Transverse colon (tissue), 4 donors: ENCODE measurements around the gene UNC13C. TPM values are rescaled to one million over a fixed set of nuclear protein-coding genes. Genes with fewer than 3 reads are reported as not detected.

Experiments used
- DNase-seq: peaks from one replicate; pipeline ENCODE4 v3.0.0-alpha.2; 2019
- H3K27ac ChIP-seq, 4 donors: fragments of 200-600 bp; sonication (generic); 2 replicates each; pipeline ENCODE4 v1.5.1; 2016 to 2018; ENCODE audit warnings: inconsistent platforms in 4 of 4
- H3K27me3 ChIP-seq: fragments of 200-600 bp; sonication (generic); 2 replicates; pipeline ENCODE4 v1.5.1; 2017; ENCODE audit warnings: inconsistent platforms
- H3K36me3 ChIP-seq, 4 donors: fragments of 200-600 bp; sonication (generic); 2 replicates each; pipeline ENCODE4 v1.5.1; 2017 to 2019; ENCODE audit warnings: inconsistent platforms in 4 of 4
- H3K4me1 ChIP-seq, 4 donors: fragments of 200-600 bp; sonication (generic); 2 replicates each; pipeline ENCODE4 v1.5.1; 2017 to 2020; ENCODE audit warnings: inconsistent platforms in 4 of 4
- H3K4me3 ChIP-seq, 4 donors: fragments of 200-600 bp; sonication (generic); 1 replicate in 1 of 4; 2 replicates in 3 of 4; pipeline versions ENCODE4 v1.5.1 to v1.6.1; 2017 to 2019; ENCODE audit warnings: inconsistent platforms in 4 of 4
- H3K9me3 ChIP-seq, 2 donors: fragments of 200-600 bp; sonication (generic); 2 replicates each; pipeline ENCODE4 v1.5.1; 2017 to 2019; ENCODE audit warnings: inconsistent platforms in 2 of 2
- EP300 ChIP-seq: sonication (generic); formaldehyde crosslinking; IDR thresholded peaks from one replicate; pipeline ENCODE4 v1.6.1; 2017; ENCODE audit warnings: antibody characterized with exemption, low read depth
- POLR2A ChIP-seq: fragments of 450-650 bp; IDR thresholded peaks from one replicate; pipeline ENCODE4 v1.6.1; 2016; ENCODE audit warnings: antibody characterized with exemption, mild to moderate bottlenecking, moderate library complexity
- POLR2AphosphoS5 ChIP-seq, 3 donors: sonication (generic); formaldehyde crosslinking; IDR thresholded peaks; one replicate each; pipeline ENCODE4 v1.6.1; 2016; ENCODE audit warnings: antibody characterized with exemption in 3 of 3
- WGBS, 2 donors: methylation state at CpG; one replicate each; pipeline ENCODE4 v1.1.5; 2018; ENCODE audit warnings: low coverage in 1 of 2; 5-methylcytosine and 5-hydroxymethylcytosine counted together
- in situ Hi-C, 4 donors: fragments of 200-750 bp; cut with MboI; loops; one replicate each; pipeline versions ENCODE4 v1.15.0 to v1.15.1; 2017; ENCODE audit warnings: low sequenced_read_pairs in 3 of 4, low pct_ligation_motif_present in 1 of 4, low pct_unique_long_range_greater_than_20kb in 1 of 4
- intact Hi-C: fragments of 100-400 bp; cut with DNase I; formaldehyde crosslinking; loops from one replicate; pipeline ENCODE4 v1.15.1; 2023; ENCODE audit warnings: low total_unique reads
- total RNA-seq, 4 donors: library from RNA; depleted of rRNA; stranded (reverse); fragments of >200 nt; gene quantifications; one replicate each; pipeline ENCODE4 v1.1.0, GENCODE V29; 2016
- TF ChIP-seq, protein P1 (sequence below), 5 experiments: fragments of 200-600 bp in 3 of 5; fragments of 450-650 bp in 2 of 5; sonication (generic) in 3 of 5; IDR thresholded peaks; 1 replicate in 2 of 5; 2 replicates in 3 of 5; pipeline ENCODE4 v1.5.1; 2016 to 2017; ENCODE audit warnings: antibody characterized with exemption in 5 of 5, inconsistent platforms in 3 of 5, mild to moderate bottlenecking in 2 of 5, moderate library complexity in 1 of 5

Gene UNC13C
- total RNA-seq, 4 donors from 2014 or later: 0.32 to 0.41 (median 0.40) TPM; not detected in 1

DNA sequence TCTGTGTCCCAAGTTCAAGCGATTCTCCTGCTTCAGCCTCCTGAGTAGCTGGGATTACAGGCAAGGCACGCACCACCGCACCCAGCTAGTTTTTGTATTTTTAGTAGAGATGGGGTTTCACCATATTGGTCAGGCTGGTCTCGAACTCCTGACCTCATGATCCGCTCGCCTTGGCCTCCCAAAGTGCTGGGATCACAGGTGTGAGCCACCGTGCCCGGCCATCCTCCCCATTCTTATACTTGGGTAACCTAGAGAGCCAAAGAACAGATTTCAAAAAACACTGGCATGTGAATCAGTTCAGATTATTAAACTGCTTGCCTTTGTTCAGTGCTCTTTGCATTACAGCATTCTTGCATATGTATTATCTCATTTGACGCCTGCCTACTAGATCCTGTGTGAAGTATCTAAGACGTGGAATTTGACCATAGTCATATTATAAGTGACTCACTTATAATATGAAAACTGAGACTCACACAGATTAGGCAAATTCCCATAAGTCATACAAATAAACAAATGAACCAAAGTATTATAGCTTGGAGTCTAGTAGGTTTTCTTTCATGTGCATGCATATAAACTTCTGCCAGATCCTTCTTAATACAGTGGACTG lies 123.5 kb downstream of the UNC13C start:
- Histone ChIP-seq H3K4me1 (no peaks in the 10 kb centered on the region), H3K27me3 (no peaks in the 10 kb centered on the region), H3K27ac (no peak overlapping the region), H3K4me3 (no peak overlapping the region), H3K36me3 (no peaks in the 10 kb centered on the region), H3K9me3 (no peaks in the 10 kb centered on the region)
- in situ Hi-C loops: no loop called here
- WGBS, 2 donors: 76 to 85% methylated on average over 2 to 10 of the region's 10 CpGs
- TF ChIP-seq, protein P1, sequence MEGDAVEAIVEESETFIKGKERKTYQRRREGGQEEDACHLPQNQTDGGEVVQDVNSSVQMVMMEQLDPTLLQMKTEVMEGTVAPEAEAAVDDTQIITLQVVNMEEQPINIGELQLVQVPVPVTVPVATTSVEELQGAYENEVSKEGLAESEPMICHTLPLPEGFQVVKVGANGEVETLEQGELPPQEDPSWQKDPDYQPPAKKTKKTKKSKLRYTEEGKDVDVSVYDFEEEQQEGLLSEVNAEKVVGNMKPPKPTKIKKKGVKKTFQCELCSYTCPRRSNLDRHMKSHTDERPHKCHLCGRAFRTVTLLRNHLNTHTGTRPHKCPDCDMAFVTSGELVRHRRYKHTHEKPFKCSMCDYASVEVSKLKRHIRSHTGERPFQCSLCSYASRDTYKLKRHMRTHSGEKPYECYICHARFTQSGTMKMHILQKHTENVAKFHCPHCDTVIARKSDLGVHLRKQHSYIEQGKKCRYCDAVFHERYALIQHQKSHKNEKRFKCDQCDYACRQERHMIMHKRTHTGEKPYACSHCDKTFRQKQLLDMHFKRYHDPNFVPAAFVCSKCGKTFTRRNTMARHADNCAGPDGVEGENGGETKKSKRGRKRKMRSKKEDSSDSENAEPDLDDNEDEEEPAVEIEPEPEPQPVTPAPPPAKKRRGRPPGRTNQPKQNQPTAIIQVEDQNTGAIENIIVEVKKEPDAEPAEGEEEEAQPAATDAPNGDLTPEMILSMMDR (IDR thresholded peaks at IDR 0.05): no peak
- TF ChIP-seq POLR2AphosphoS5 (IDR thresholded peaks at IDR 0.05): no peak
- no peak for TF ChIP-seq POLR2A
- TF ChIP-seq EP300: no peak
- no peak for DNase-seq
- intact Hi-C loops: no loop called here

DNA sequence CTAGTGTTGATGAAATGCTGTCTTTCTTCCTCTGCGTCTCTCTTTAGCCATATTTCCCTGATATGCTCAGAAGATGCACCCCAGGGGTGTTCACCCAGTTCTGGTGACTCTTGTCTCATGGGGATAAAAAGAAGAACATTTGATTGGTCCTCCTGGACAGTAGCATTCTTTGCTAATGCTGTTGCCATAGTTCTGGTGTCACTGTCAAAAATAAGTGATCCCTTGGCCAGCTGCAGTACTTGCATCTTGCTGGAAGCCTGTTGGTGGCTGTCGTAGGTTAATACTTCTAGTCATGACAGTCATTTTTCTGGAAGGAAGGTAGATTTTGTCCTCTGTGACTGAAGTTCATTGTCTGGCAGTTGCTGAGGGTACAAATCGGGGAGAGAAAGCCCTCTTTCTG lies 124.5 kb downstream of the UNC13C start:
- WGBS, 2 donors: 54 to 83% methylated on average over 2 to 3 of the region's 3 CpGs
- no peak overlapping the region for H3K4me3 ChIP-seq

DNA sequence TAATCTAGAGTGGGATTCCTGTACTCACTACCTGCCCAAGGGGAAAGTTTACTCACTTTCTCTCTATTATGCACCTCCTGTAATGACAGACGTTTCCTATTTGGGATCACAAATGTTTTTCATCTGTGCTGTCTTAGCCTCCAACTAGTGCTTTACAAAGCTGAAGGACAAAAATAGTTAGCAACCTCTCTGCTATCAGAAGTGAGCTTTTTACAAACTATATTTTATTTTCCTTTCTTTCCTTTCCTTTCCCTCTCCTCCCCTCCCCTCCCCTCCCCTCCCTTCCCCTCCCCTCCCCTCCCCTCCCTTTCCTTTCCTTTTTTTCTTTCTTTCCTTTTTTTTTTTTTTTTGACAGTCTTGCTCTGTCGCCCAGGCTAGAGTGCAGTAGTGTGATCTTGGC lies 130.8 kb downstream of the UNC13C start:
- WGBS, 2 donors: 60 to 81% methylated on average over 1 to 2 of the region's 2 CpGs
- H3K4me1 ChIP-seq: no peaks in the 10 kb centered on the region
- H3K9me3 ChIP-seq: no peaks in the 10 kb centered on the region
- no peaks in the 10 kb centered on the region for H3K27me3 ChIP-seq
- TF ChIP-seq EP300 (no peak), POLR2A (no peak), POLR2AphosphoS5 (IDR thresholded peaks at IDR 0.05) (no peak)
- TF ChIP-seq, protein P1 (IDR thresholded peaks at IDR 0.05): no peak
- in situ Hi-C loops (no loop called here), intact Hi-C loops (no loop called here)
- no peak for DNase-seq
- H3K4me3 ChIP-seq: no peak overlapping the region
- H3K36me3 ChIP-seq: no peaks in the 10 kb centered on the region
- H3K27ac ChIP-seq: no peak overlapping the region

More for the DNA sequence above, 124.5 kb downstream of the UNC13C start:
- Histone ChIP-seq H3K9me3 (no peaks in the 10 kb centered on the region), H3K36me3 (no peaks in the 10 kb centered on the region), H3K27ac (no peak overlapping the region), H3K4me1 (no peaks in the 10 kb centered on the region), H3K27me3 (no peaks in the 10 kb centered on the region)
- in situ Hi-C loops (no loop called here), intact Hi-C loops (no loop called here)
- TF ChIP-seq, protein P1 (IDR thresholded peaks at IDR 0.05): no peak
- TF ChIP-seq EP300 (no peak), POLR2A (no peak), POLR2AphosphoS5 (IDR thresholded peaks at IDR 0.05) (no peak)
- DNase-seq: no peak

DNA sequence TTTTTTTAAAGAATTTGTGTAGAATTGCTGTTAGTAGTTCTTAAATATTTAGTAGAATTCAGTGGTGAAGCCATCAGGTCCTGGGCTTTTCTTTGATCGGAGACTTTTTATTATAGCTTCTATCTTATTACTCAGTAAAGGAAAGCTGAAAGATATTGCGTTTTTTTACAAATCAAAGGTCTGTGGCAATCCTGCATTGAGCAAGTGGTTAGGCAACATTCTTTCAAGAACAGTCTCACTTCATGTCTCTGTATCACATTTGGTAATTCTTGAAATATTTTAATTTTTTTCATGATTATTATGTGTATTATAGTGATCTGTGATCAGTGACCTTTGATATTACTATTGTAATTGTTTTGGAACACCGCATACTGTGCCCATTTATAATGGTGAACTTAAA lies 140.8 kb downstream of the UNC13C start:
- no peaks in the 10 kb centered on the region for H3K9me3 ChIP-seq
- no peaks in the 10 kb centered on the region for H3K4me1 ChIP-seq
- no peak overlapping the region for H3K27ac ChIP-seq
- in situ Hi-C loops: no loop called here
- no peaks in the 10 kb centered on the region for H3K36me3 ChIP-seq
- no peak for DNase-seq
- H3K4me3 ChIP-seq: no peak overlapping the region
- 79 to 87% methylated on average over 3 of the region's 3 CpGs for WGBS, 2 donors
- no peaks in the 10 kb centered on the region for H3K27me3 ChIP-seq
- TF ChIP-seq, protein P1 (IDR thresholded peaks at IDR 0.05): no peak
- TF ChIP-seq POLR2A: no peak
- TF ChIP-seq EP300: no peak
- no peak for TF ChIP-seq POLR2AphosphoS5 (IDR thresholded peaks at IDR 0.05)
- intact Hi-C loops: no loop called here
